GM18867 (cell line): ENCODE measurements around the gene SLC44A3.
A peak's percentile ranks its signal among the peaks of the same experiment; 100 is the strongest.

Source experiments
- ATAC-seq: cut with Tn5 transposase; IDR thresholded peaks from one replicate; pipeline ENCODE4 v1.9.1; 2021; ENCODE audit warnings: mild to moderate bottlenecking, moderate library complexity; ENCODE audit not compliant: unreplicated experiment

Gene SLC44A3

DNA sequence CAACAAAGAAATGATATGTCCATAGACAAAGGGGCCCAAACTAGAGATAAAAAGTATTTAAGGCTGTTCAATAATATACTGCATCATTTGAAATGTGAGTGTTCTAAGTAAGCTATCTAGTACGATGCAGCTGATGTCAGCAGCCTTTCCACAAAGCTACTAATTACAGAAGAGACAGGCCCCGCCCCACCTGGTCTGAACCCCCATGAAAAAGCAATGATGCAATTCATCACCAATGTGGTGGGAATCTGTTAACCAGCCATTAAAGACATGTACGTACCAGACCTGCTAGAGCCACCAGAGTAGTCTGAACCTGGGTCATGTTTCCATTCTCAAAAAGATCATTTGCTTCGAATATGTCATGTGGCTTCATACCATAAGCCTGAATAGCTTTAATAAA lies 81.7 kb downstream of the SLC44A3 start:
- no peak for ATAC-seq

- ATAC-seq, result no peak
Measured at GRCh38 chr1:94903280-94904009, 83.3 kb downstream of the SLC44A3 start.

DNA sequence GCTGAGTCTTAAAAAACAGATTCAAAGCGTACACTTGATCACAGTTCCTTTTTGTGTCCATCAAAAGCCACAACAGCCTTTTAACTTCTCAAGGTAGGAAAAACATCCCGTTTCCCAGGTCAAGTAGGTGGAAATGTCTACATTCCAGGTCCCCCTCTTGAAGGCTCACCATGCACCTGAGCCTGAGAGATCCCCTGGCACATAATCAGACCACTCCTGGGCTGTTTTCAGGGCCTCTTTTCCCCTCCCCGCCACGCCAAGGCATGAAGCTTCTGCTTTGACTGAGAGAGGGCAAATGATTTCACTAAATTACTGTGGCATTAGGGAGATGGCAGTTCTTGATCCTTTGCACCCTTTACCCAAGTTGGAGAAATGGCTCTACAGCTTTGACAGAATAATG lies 85.0 kb downstream of the SLC44A3 start:
- no peak for ATAC-seq

DNA sequence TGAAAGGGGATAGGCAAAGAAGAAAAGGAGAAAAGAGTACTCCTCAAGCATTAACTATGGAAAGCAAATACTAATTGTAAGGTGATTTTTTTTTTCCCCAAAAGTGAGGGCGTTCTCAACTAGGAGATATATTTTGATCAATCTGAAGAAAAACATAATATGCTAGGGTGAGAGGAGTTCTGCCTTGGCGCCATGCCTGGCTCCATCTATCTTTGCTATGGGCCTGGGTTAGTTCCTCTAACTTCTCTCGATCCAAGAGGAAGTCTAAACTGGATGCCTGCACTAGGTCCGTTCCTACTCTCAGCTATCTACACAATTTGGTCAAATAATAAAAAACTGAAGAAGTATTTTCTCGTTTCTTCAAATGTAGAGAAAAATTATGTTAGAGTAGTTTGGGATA lies 86.2 kb downstream of the SLC44A3 start:
- ATAC-seq, result no peak

GRCh38 chr1:94907136-94907535 lies 87.0 kb downstream of the SLC44A3 start:
- no peak for ATAC-seq

- no peak for ATAC-seq
Measured at GRCh38 chr1:94908190-94908589, 88.0 kb downstream of the SLC44A3 start.

- no peak for ATAC-seq
Measured at GRCh38 chr1:94908965-94909364, 88.8 kb downstream of the SLC44A3 start.

DNA sequence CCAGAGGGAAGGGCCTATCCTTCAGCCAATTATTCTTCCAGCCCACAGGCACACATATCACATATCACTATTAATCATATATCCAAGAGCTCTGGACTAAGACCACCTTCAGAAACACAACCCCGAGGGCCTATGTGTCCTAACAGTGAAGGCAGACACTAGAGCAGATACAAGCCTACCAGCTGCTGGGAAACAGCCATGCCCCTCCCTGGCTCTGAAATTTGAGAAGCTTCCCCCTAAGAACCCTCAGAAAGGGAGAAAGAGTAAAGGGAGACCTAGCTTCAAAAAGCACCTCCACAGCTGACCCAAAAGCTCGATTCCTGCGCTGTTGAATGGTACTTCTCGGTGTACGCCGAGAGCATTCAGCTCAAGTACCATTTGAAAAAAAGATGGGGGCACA lies 89.3 kb downstream of the SLC44A3 start:
- ATAC-seq, result no peak

GRCh38 chr1:94912263-94913184 lies 92.4 kb downstream of the SLC44A3 start:
- no peak for ATAC-seq

- ATAC-seq, result no peak
Measured at GRCh38 chr1:94917251-94917650, 97.1 kb downstream of the SLC44A3 start.

- no peak for ATAC-seq
Measured at GRCh38 chr1:94919241-94920030, 99.3 kb downstream of the SLC44A3 start.

- no peak for ATAC-seq
Measured at GRCh38 chr1:94920061-94920460, 99.9 kb downstream of the SLC44A3 start.

DNA sequence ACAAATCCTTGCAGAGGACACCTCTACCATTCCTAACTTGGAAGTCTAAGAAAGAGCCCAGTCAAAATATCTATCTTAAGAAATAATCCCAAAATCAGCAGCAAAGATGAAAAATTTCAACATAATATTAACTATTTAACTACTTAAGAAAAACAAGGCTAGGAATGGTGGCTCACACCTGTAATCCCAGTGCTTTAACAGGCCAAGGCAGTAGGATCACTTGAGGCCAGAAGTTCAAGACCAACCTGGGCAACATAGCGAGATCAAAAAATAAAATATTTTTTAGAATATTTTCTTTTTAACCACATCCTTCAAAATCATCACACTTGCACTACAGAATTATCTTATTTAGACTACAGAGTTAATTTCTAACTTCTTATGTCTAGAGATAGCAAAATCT lies 101.8 kb downstream of the SLC44A3 start:
- no peak for ATAC-seq

GRCh38 chr1:94922761-94923331 lies 102.7 kb downstream of the SLC44A3 start:
- ATAC-seq, result no peak

- ATAC-seq, result no peak
Measured at GRCh38 chr1:94925004-94925403, 104.8 kb downstream of the SLC44A3 start.

DNA sequence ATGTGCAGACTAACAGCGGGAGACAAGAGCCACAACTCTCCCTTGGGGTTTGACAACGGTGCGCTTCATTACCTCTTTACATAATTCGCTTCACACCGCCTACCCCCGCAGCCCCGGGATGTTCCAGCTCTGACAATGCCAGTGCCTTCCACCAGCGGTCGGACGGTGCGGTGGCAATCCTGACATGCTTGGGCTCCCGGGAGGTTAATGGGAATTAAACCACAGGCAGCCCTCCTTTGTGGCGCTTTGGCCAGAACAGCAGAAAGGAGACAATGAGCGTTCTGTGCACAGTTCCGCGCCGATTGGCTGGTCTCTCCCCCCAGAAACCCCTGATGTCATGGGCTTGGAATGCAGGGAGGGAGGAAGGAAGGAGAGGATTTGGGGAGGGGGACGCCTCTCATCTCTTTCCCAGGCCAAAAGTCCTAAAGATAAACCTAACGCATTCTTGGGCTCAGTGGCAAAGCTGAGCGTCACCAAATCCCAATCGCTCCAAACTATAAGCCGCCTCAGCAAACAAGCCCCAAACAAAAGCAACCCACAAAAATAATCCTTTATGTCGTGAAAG lies 105.5 kb downstream of the SLC44A3 start:
- ATAC-seq, result no peak

GRCh38 chr1:94926126-94926914 lies 106.2 kb downstream of the SLC44A3 start:
- peak; percentile 29 for ATAC-seq

GRCh38 chr1:94926915-94927404 lies 106.8 kb downstream of the SLC44A3 start, which contains the start of gene CNN3:
CNN3 (minus strand) TSS chr1:94927110; CDS start chr1:94926894, 216 bp downstream.
- peak; percentile 84 for ATAC-seq

- no peak for ATAC-seq
Measured at GRCh38 chr1:94927405-94928175, 107.4 kb downstream of the SLC44A3 start.
